Activated CD4-positive, alpha-beta T cell treated with anti-CD3 and anti-CD28 coated beads for 36 hours (primary cell): ENCODE measurements around the gene SDCBP2. TPM values are rescaled to one million over a fixed set of nuclear protein-coding genes. Genes with fewer than 3 reads are reported as not detected.
A peak's percentile ranks its signal among the peaks of the same experiment; 100 is the strongest.
"Not testable (repeated sequence)": the region's sequence is repeated elsewhere in the genome, so short reads cannot be mapped to it uniquely, and the experiment has no call there.

Experiments used
- ATAC-seq: fragments of 200-7000 bp; cut with Tn5 transposase; one replicate; pipeline ENCODE4 v1.10.0; 2021; ENCODE audit warnings: mild to moderate bottlenecking, moderate library complexity
- CTCF ChIA-PET: fragments of 350-600 bp; sonication (Branson Sonifier 250); formaldehyde crosslinking; loops from one replicate; lab custom pipeline; 2021; ENCODE audit warnings: antibody characterized with exemption; lab: Charles Lee
- POLR2A ChIA-PET: fragments of 350-600 bp; sonication (Branson Sonifier 250); formaldehyde crosslinking; loops from one replicate; lab custom pipeline; 2021; ENCODE audit warnings: antibody characterized with exemption, inconsistent platforms; lab: Charles Lee
- DNase-seq: peaks from one replicate; pipeline ENCODE4 v3.0.0-alpha.2; 2020
- H3K27ac Mint-ChIP-seq: one replicate; pipeline ENCODE4 v1.8.0; 2021; ENCODE audit warnings: mixed read lengths
- H3K27me3 Mint-ChIP-seq: one replicate; pipeline ENCODE4 v1.8.0; 2021; ENCODE audit warnings: mixed read lengths
- H3K36me3 Mint-ChIP-seq: one replicate; pipeline ENCODE4 v1.8.0; 2021; ENCODE audit warnings: low read depth, mixed read lengths
- H3K4me1 Mint-ChIP-seq: one replicate; pipeline ENCODE4 v1.8.0; 2021; ENCODE audit warnings: mixed read lengths
- H3K4me3 Mint-ChIP-seq: one replicate; pipeline ENCODE4 v1.8.0; 2021; ENCODE audit warnings: mild to moderate bottlenecking, moderate library complexity, mixed read lengths
- H3K9me3 Mint-ChIP-seq: one replicate; pipeline ENCODE4 v1.8.0; 2021; ENCODE audit warnings: low read depth, mixed read lengths
- intact Hi-C, 2 experiments: fragments of 100-400 bp; cut with DNase I in 1 of 2; cut with micrococcal nuclease in 1 of 2; formaldehyde crosslinking; loops; one replicate each; pipeline versions ENCODE4 v1.14.2 to v1.15.1; 2022 to 2024; cut with DNase I, micrococcal nuclease
- total RNA-seq, 2 experiments: library from RNA; stranded (reverse); gene quantifications; one replicate each; pipeline ENCODE4 v1.2.3, GENCODE V29; 2021

The SDCBP2 gene
- total RNA-seq, 2 experiments from 2014 or later: 2.8 to 3.2 TPM

GRCh38 chr20:1357921-1358671, 29.2 kb upstream of the SDCBP2 start:
- CTCF ChIA-PET: interaction anchor here (1.0 to 1.4 kb wide), 4 partner anchors 12 to 78 kb away, joined by 3 to 7 read pairs (median 4); no protein-coding TSS in a partner anchor
- DNase-seq (peak; percentile 49), ATAC-seq (peak; percentile 93)
- peak overlapping the region; percentile 70 for H3K27ac Mint-ChIP-seq
- peaks cover 63% of the 10 kb centered on the region for H3K36me3 Mint-ChIP-seq
- peaks cover 5% of the 10 kb centered on the region for H3K9me3 Mint-ChIP-seq
- H3K4me3 Mint-ChIP-seq: peak overlapping the region; percentile 54
- intact Hi-C loops: loop anchor here (1.0 to 2.0 kb wide), 3 partner anchors 19 to 108 kb away; partner anchors contain the start of gene NSFL1C (in 1 of the 2)
- POLR2A ChIA-PET: interaction anchor here (0.8 to 1.3 kb wide), 2 partner anchors 29 to 81 kb away, joined by 4 read pairs; partner anchors contain the start of gene SDCBP2
- no peaks in the 10 kb centered on the region for H3K27me3 Mint-ChIP-seq
- peaks cover 56% of the 10 kb centered on the region for H3K4me1 Mint-ChIP-seq

GRCh38 chr20:1353956-1354355, 25.0 kb upstream of the SDCBP2 start:
- H3K27me3 Mint-ChIP-seq: no peaks in the 10 kb centered on the region
- intact Hi-C loops: no loop called here
- ATAC-seq (no peak), DNase-seq (no peak)
- ChIA-PET CTCF (interaction anchor here (1.1 kb wide), 1 partner anchor 12 kb away, joined by 3 read pairs; no protein-coding TSS in a partner anchor), POLR2A (no interaction called here)
- no peak overlapping the region for H3K27ac Mint-ChIP-seq
- H3K4me1 Mint-ChIP-seq: peaks cover 20% of the 10 kb centered on the region
- H3K4me3 Mint-ChIP-seq: no peak overlapping the region
- H3K36me3 Mint-ChIP-seq: peaks cover 68% of the 10 kb centered on the region
- peaks cover 7% of the 10 kb centered on the region for H3K9me3 Mint-ChIP-seq

GRCh38 chr20:1346315-1346969, 17.5 kb upstream of the SDCBP2 start:
- DNase-seq (no peak), ATAC-seq (no peak)
- CTCF ChIA-PET: interaction anchor here (1.1 to 1.3 kb wide), 2 partner anchors 10 to 11 kb away, joined by 3 read pairs; no protein-coding TSS in a partner anchor
- peak overlapping the region; percentile 13 for H3K27ac Mint-ChIP-seq
- POLR2A ChIA-PET: no interaction called here
- H3K9me3 Mint-ChIP-seq: peaks cover 8% of the 10 kb centered on the region
- intact Hi-C loops: no loop called here
- no peak overlapping the region for H3K4me3 Mint-ChIP-seq
- peaks cover 25% of the 10 kb centered on the region for H3K36me3 Mint-ChIP-seq
- H3K4me1 Mint-ChIP-seq: peaks cover 24% of the 10 kb centered on the region
- H3K27me3 Mint-ChIP-seq: no peaks in the 10 kb centered on the region

GRCh38 chr20:1345756-1346093, 16.8 kb upstream of the SDCBP2 start:
- ChIA-PET POLR2A (no interaction called here), CTCF (interaction anchor here (1.1 to 1.5 kb wide), 3 partner anchors 9 to 37 kb away, joined by 3 to 4 read pairs (median 3); no protein-coding TSS in a partner anchor)
- Mint-ChIP-seq H3K4me1 (peaks cover 24% of the 10 kb centered on the region), H3K4me3 (no peak overlapping the region), H3K27ac (no peak overlapping the region), H3K9me3 (peaks cover 8% of the 10 kb centered on the region), H3K36me3 (peaks cover 18% of the 10 kb centered on the region), H3K27me3 (no peaks in the 10 kb centered on the region)
- ATAC-seq (no peak), DNase-seq (no peak)
- intact Hi-C loops: no loop called here

- peak; percentile 49 for ATAC-seq
- ChIA-PET CTCF (interaction anchor here (1.1 to 1.5 kb wide), 3 partner anchors 9 to 37 kb away, joined by 3 to 4 read pairs (median 3); no protein-coding TSS in a partner anchor), POLR2A (no interaction called here)
- Mint-ChIP-seq H3K4me1 (peaks cover 24% of the 10 kb centered on the region), H3K27ac (no peak overlapping the region), H3K4me3 (no peak overlapping the region), H3K27me3 (no peaks in the 10 kb centered on the region), H3K36me3 (peaks cover 13% of the 10 kb centered on the region), H3K9me3 (peaks cover 8% of the 10 kb centered on the region)
- DNase-seq: no peak
- intact Hi-C loops: no loop called here
These were observed 16.3 kb upstream of the SDCBP2 start for GRCh38 chr20:1345030-1345755.

GRCh38 chr20:1343446-1344124, 14.6 kb upstream of the SDCBP2 start:
- CTCF ChIA-PET: interaction anchor here (0.8 kb wide), 1 partner anchor 147 kb away, joined by 3 read pairs; no protein-coding TSS in a partner anchor
- H3K4me1 Mint-ChIP-seq: peaks cover 24% of the 10 kb centered on the region
- POLR2A ChIA-PET, ATAC-seq, H3K4me3 Mint-ChIP-seq, H3K27ac Mint-ChIP-seq, DNase-seq, H3K9me3 Mint-ChIP-seq, H3K36me3 Mint-ChIP-seq, intact Hi-C loops, H3K27me3 Mint-ChIP-seq: not testable (repeated sequence)

- H3K4me1 Mint-ChIP-seq: peaks cover 25% of the 10 kb centered on the region
- H3K27ac Mint-ChIP-seq: no peak overlapping the region
- H3K36me3 Mint-ChIP-seq: no peaks in the 10 kb centered on the region
- H3K27me3 Mint-ChIP-seq: no peaks in the 10 kb centered on the region
- intact Hi-C loops: no loop called here
- POLR2A ChIA-PET: no interaction called here
- DNase-seq (no peak), ATAC-seq (no peak)
- no peaks in the 10 kb centered on the region for H3K9me3 Mint-ChIP-seq
- CTCF ChIA-PET: interaction anchor here (0.9 to 1.7 kb wide), 3 partner anchors 13 to 207 kb away, joined by 3 to 10 read pairs (median 4); no protein-coding TSS in a partner anchor
- H3K4me3 Mint-ChIP-seq: no peak overlapping the region
These were observed 12.8 kb upstream of the SDCBP2 start for GRCh38 chr20:1341561-1342265.

GRCh38 chr20:1338801-1339200, 9.9 kb upstream of the SDCBP2 start:
- H3K27ac Mint-ChIP-seq: no peak overlapping the region
- no peak for DNase-seq
- H3K9me3 Mint-ChIP-seq: no peaks in the 10 kb centered on the region
- peaks cover 17% of the 10 kb centered on the region for H3K4me1 Mint-ChIP-seq
- H3K27me3 Mint-ChIP-seq: no peaks in the 10 kb centered on the region
- intact Hi-C loops: no loop called here
- ChIA-PET POLR2A (interaction anchor here (0.6 kb wide), 1 partner anchor 10 kb away, joined by 3 read pairs; no protein-coding TSS in a partner anchor), CTCF (no interaction called here)
- no peak overlapping the region for H3K4me3 Mint-ChIP-seq
- peaks cover 2% of the 10 kb centered on the region for H3K36me3 Mint-ChIP-seq
- no peak for ATAC-seq

- POLR2A ChIA-PET: interaction anchor here (0.6 kb wide), 1 partner anchor 10 kb away, joined by 3 read pairs; no protein-coding TSS in a partner anchor
- Mint-ChIP-seq H3K27ac (no peak overlapping the region), H3K4me3 (no peak overlapping the region)
These were observed 9.2 kb upstream of the SDCBP2 start for GRCh38 chr20:1338096-1338495.

GRCh38 chr20:1337441-1337840, 8.5 kb upstream of the SDCBP2 start:
- ATAC-seq (no peak), DNase-seq (no peak)
- peaks cover 10% of the 10 kb centered on the region for H3K36me3 Mint-ChIP-seq
- intact Hi-C loops: no loop called here
- ChIA-PET POLR2A (no interaction called here), CTCF (no interaction called here)
- H3K4me3 Mint-ChIP-seq: no peak overlapping the region
- H3K4me1 Mint-ChIP-seq: peaks cover 22% of the 10 kb centered on the region
- no peaks in the 10 kb centered on the region for H3K27me3 Mint-ChIP-seq
- H3K9me3 Mint-ChIP-seq: no peaks in the 10 kb centered on the region
- no peak overlapping the region for H3K27ac Mint-ChIP-seq

More at GRCh38 chr20:1338096-1338495, 9.2 kb upstream of the SDCBP2 start:
- peaks cover 17% of the 10 kb centered on the region for H3K4me1 Mint-ChIP-seq
- DNase-seq (no peak), ATAC-seq (no peak)
- peaks cover 6% of the 10 kb centered on the region for H3K36me3 Mint-ChIP-seq
- no peaks in the 10 kb centered on the region for H3K27me3 Mint-ChIP-seq
- no peaks in the 10 kb centered on the region for H3K9me3 Mint-ChIP-seq
- intact Hi-C loops: no loop called here
- CTCF ChIA-PET: no interaction called here
